GM12878 (cell line): ENCODE measurements around the gene DRD3. TPM values are rescaled to one million over a fixed set of nuclear protein-coding genes. Genes with fewer than 3 reads are reported as not detected.

ENCODE experiments used
- ATAC-seq: fragments of 200-7000 bp; cut with Tn5 transposase; 3 replicates; pipeline ENCODE4 v1.9.1; 2020; ENCODE audit warnings: mild to moderate bottlenecking, moderate library complexity
- BruUV-seq: library from RNA; stranded (reverse); fragments of 400-500 nt; replicated peaks from 2 replicates; lab custom pipeline; 2021; lab: Mats Ljungman, UMichigan
- CTCF ChIA-PET: fragments of 300-600 bp; sonication (Branson Sonifier 250); formaldehyde crosslinking; extraction: SDS; loops from one replicate; lab custom pipeline; 2021; ENCODE audit warnings: inconsistent platforms; lab: Yijun Ruan, JAX
- POLR2A ChIA-PET: fragments of 350-600 bp; formaldehyde crosslinking; extraction: SDS; loops from one replicate; lab custom pipeline; 2021; ENCODE audit warnings: inconsistent platforms; lab: Charles Lee
- RAD21 ChIA-PET: fragments of 300-600 bp; sonication (Branson Sonifier 250); formaldehyde crosslinking; loops from one replicate; lab custom pipeline; 2023; ENCODE audit warnings: antibody characterized with exemption; ENCODE audit not compliant: unreplicated experiment; lab: Charles Lee
- SMC1A ChIA-PET: fragments of 300-600 bp; sonication (Branson Sonifier 250); formaldehyde crosslinking; loops from one replicate; lab custom pipeline; 2023; ENCODE audit not compliant: unreplicated experiment, uncharacterized antibody; lab: Charles Lee
- DNase-seq: peaks from one replicate; pipeline ENCODE4 v3.0.0-alpha.2; 2011; ENCODE audit warnings: low read depth, low spot score
- FAIRE-seq: peaks from 3 replicates; lab custom pipeline; 2011; peaks lifted over from hg19 to GRCh38; lab: Jason Lieb, UNC
- H2AFZ ChIP-seq: 2 replicates; pipeline ENCODE4 v1.6.0; 2011; ENCODE audit warnings: low read depth, low read length, control low read depth; ENCODE audit not compliant: control insufficient read depth
- H3K27ac ChIP-seq: 2 replicates; pipeline ENCODE4 v1.5.1; 2011; ENCODE audit warnings: control low read depth; ENCODE audit not compliant: control insufficient read depth, insufficient read depth
- H3K27me3 ChIP-seq, 2 experiments: replicated peaks in 1 of 2; 2 replicates each; pipeline versions ENCODE4 v1.6.0 to v1.6.1; 2011; ENCODE audit warnings: low read length in 1 of 2; ENCODE audit not compliant: control insufficient read depth in 2 of 2, insufficient read depth in 2 of 2
- H3K36me3 ChIP-seq, 2 experiments: 2 replicates each; pipeline ENCODE4 v1.5.1; 2011; ENCODE audit warnings: low read length in 1 of 2; ENCODE audit not compliant: control insufficient read depth in 2 of 2, insufficient read depth in 2 of 2
- H3K4me1 ChIP-seq: 2 replicates; pipeline ENCODE4 v1.6.1; 2011; ENCODE audit warnings: mild to moderate bottlenecking, low read length, moderate library complexity, mixed read lengths; ENCODE audit not compliant: control insufficient read depth, insufficient read depth
- H3K4me2 ChIP-seq: 2 replicates; pipeline ENCODE4 v1.6.0; 2011; ENCODE audit warnings: control low read depth; ENCODE audit not compliant: control insufficient read depth, insufficient read depth
- H3K4me3 ChIP-seq: fragments of 200-600 bp; sonication (generic); 2 replicates; pipeline ENCODE4 v1.5.1; 2016
- H3K79me2 ChIP-seq: 2 replicates; pipeline ENCODE4 v1.6.0; 2011; ENCODE audit warnings: low read length; ENCODE audit not compliant: control insufficient read depth, insufficient read depth
- H3K9ac ChIP-seq: 2 replicates; pipeline ENCODE4 v1.8.0; 2011; ENCODE audit warnings: low read length, control low read depth, mixed read lengths; ENCODE audit not compliant: control insufficient read depth, insufficient read depth
- H3K9me3 ChIP-seq: replicated peaks from 3 replicates; pipeline ENCODE4 v1.5.1; 2011; ENCODE audit warnings: mild to moderate bottlenecking, low read length; ENCODE audit not compliant: control insufficient read depth, insufficient read depth
- H4K20me1 ChIP-seq: 2 replicates; pipeline ENCODE4 v1.6.0; 2011; ENCODE audit not compliant: control insufficient read depth, insufficient read depth
- ASH2L ChIP-seq: fragments of 300-600, 200-600 bp; sonication (generic); IDR thresholded peaks from 2 replicates; pipeline ENCODE4 v1.6.1; 2017; ENCODE audit warnings: low read depth, mild to moderate bottlenecking, borderline replicate concordance
- CBFB ChIP-seq: IDR thresholded peaks from 2 replicates; pipeline ENCODE4 v1.6.1; 2016; ENCODE audit warnings: antibody characterized with exemption, low read depth
- CHD1 ChIP-seq: IDR thresholded peaks from 2 replicates; pipeline ENCODE4 v1.6.1; 2012; ENCODE audit warnings: low read depth, low read length, improper control_type of control experiment
- EP300 ChIP-seq, 2 experiments: fragments of 150-350 bp in 1 of 2; IDR thresholded peaks; 2 replicates each; pipeline ENCODE4 v1.6.1; 2011 to 2012; ENCODE audit warnings: low read depth in 2 of 2, low read length in 2 of 2, borderline replicate concordance in 1 of 2, improper control_type of control experiment in 1 of 2, inconsistent platforms in 1 of 2; ENCODE audit not compliant: control insufficient read depth in 1 of 2
- GABPA ChIP-seq: IDR thresholded peaks from 2 replicates; pipeline ENCODE4 v1.6.1; 2014; ENCODE audit warnings: antibody characterized with exemption, low read depth, mild to moderate bottlenecking, inconsistent platforms
- HDGF ChIP-seq: fragments of 450-650 bp; IDR thresholded peaks from 2 replicates; pipeline ENCODE4 v1.6.1; 2016; ENCODE audit warnings: antibody characterized with exemption
- KDM1A ChIP-seq: fragments of 200-600 bp; sonication (generic); IDR thresholded peaks from 2 replicates; pipeline ENCODE4 v1.6.1; 2016; ENCODE audit warnings: borderline replicate concordance
- MYC ChIP-seq: IDR thresholded peaks from 2 replicates; pipeline ENCODE4 v1.6.1; 2011; ENCODE audit warnings: mild to moderate bottlenecking, low read length, moderate library complexity, inconsistent platforms; ENCODE audit not compliant: insufficient read depth, insufficient replicate concordance, insufficient read length, severe bottlenecking
- NR2C1 ChIP-seq: fragments of 450-650 bp; IDR thresholded peaks from 2 replicates; pipeline ENCODE4 v1.6.1; 2017; ENCODE audit warnings: antibody characterized with exemption, mild to moderate bottlenecking, moderate library complexity
- SIN3A ChIP-seq: IDR thresholded peaks from 2 replicates; pipeline ENCODE4 v1.6.1; 2012; ENCODE audit warnings: low read depth, low read length, improper control_type of control experiment
- SREBF2 ChIP-seq: IDR thresholded peaks from 2 replicates; pipeline ENCODE4 v1.6.1; 2012; ENCODE audit warnings: mild to moderate bottlenecking, low read length
- WGBS: methylation state at CpG from one replicate; pipeline ENCODE4 v1.1.6; 2016; ENCODE audit warnings: low lambda C conversion rate; ENCODE audit not compliant: insufficient replicate concordance, insufficient coverage; ENCODE audit errors: missing lambda C conversion rate; 5-methylcytosine and 5-hydroxymethylcytosine counted together
- in situ Hi-C: fragments of 300-500 bp; cut with MboI; formaldehyde crosslinking; loops from 9 replicates; pipeline ENCODE4 v1.14.3; 2018; ENCODE audit warnings: mixed read lengths
- intact Hi-C: fragments of 100-400 bp; cut with micrococcal nuclease; formaldehyde crosslinking; loops from one replicate; pipeline ENCODE4 v1.14.2; 2022; ENCODE audit not compliant: unreplicated experiment
- polyA plus RNA-seq, 11 experiments: library from polyadenylated mRNA; depleted of rRNA in 4 of 11; unstranded in 6 of 11; stranded (reverse) in 5 of 11; fragments of >200 nt; fragmentation: Nextera tagmentation in 4 of 11; fragmentation: Illumina TruSeq in 1 of 11; extraction: Ambion mirVana in 4 of 11; extraction: Trizol in 1 of 11; gene quantifications; 1 replicate in 1 of 11; 2 replicates in 10 of 11; pipeline versions ENCODE4 v1.2.1 to v1.2.3, GENCODE V29; 2011 to 2016; ENCODE audit warnings: inconsistent platforms in 2 of 11, missing spikeins in 2 of 11, low read depth in 1 of 11
- total RNA-seq, 4 experiments: library from RNA; depleted of rRNA in 3 of 4; stranded (reverse); fragments of >200 nt in 3 of 4; fragmentation: Illumina TruSeq in 1 of 4; extraction: Trizol in 1 of 4; gene quantifications; 2 replicates each; pipeline versions ENCODE4 v1.2.1 to v1.2.3, GENCODE V29; 2013 to 2021
- TF ChIP-seq, protein P1 (sequence below): IDR thresholded peaks from 2 replicates; pipeline ENCODE4 v1.6.1; 2011; ENCODE audit warnings: borderline replicate concordance, low read depth, mild to moderate bottlenecking, moderate library complexity, low read length; ENCODE audit not compliant: insufficient read depth, poor library complexity, severe bottlenecking

DRD3 gene
- total and polyA plus RNA-seq, 10 of the 15 experiments (the other 5 are each of a cell fraction or from before 2014, with no cell fraction given): not detected

DNA sequence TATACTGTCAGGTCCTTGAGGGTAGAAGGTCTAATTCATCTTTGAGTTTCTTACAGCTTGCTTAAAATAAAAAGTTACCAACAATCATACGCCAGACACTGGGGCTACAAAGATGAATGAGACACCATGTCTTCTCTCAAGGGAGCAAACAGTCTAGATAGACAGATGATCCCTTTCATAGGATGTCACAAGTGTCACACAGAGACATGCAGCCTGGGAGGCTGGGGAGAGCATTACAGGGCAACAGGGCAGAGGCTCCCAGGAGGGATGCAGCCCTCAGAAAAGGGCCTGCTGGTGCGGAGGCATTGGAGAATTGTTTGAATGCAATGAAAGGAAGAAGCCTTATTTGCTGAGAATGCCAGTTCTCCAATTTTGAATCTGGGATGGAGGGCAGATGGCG lies 39.0 kb downstream of the DRD3 start:
- Histone ChIP-seq H3K4me1 (no peaks in the 10 kb centered on the region), H3K27ac (no peak overlapping the region), H3K79me2 (no peaks in the 10 kb centered on the region), H3K4me2 (no peak overlapping the region), H2AFZ (no peak overlapping the region), H3K36me3 (no peaks in the 10 kb centered on the region), H3K27me3 (no peaks in the 10 kb centered on the region), H3K4me3 (no peak overlapping the region), H3K9me3 (no peaks in the 10 kb centered on the region), H3K9ac (no peak overlapping the region), H4K20me1 (no peaks in the 10 kb centered on the region)
- 61% methylated on average over 3 of the region's 3 CpGs for WGBS
- RAD21 ChIA-PET: no interaction called here
- in situ Hi-C loops (no loop called here), intact Hi-C loops (no loop called here)
- POLR2A ChIA-PET: no interaction called here
- DNase-seq: no peak
- SMC1A ChIA-PET: no interaction called here
- no TSS peak for BruUV-seq
- TF ChIP-seq, protein P1, sequence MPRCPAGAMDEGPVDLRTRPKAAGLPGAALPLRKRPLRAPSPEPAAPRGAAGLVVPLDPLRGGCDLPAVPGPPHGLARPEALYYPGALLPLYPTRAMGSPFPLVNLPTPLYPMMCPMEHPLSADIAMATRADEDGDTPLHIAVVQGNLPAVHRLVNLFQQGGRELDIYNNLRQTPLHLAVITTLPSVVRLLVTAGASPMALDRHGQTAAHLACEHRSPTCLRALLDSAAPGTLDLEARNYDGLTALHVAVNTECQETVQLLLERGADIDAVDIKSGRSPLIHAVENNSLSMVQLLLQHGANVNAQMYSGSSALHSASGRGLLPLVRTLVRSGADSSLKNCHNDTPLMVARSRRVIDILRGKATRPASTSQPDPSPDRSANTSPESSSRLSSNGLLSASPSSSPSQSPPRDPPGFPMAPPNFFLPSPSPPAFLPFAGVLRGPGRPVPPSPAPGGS: no peak
- TF ChIP-seq ASH2L: no peak
- TF ChIP-seq SREBF2: no peak
- TF ChIP-seq CHD1: no peak
- no peak for TF ChIP-seq SIN3A
- no peak for TF ChIP-seq HDGF
- no peak for TF ChIP-seq EP300 (IDR thresholded peaks at IDR 0.05; ENCODE audit: borderline replicate concordance in 1 of 2, control insufficient read depth in 1 of 2, low read depth in 2 of 2, low read length in 2 of 2)
- no peak for TF ChIP-seq NR2C1
- TF ChIP-seq MYC: no peak
- no peak for TF ChIP-seq CBFB
- no peak for TF ChIP-seq GABPA
- no peak for TF ChIP-seq KDM1A
- no peak for ATAC-seq
- no peak for FAIRE-seq
- CTCF ChIA-PET: interaction anchor here (1.6 kb wide), 1 partner anchor 279 kb away, joined by 3 read pairs; no protein-coding TSS in a partner anchor
